Non-pigmented ciliary epithelial cell (primary cell): ENCODE data around the gene ZCCHC2.

Source experiments
- DNase-seq: peaks from one replicate; pipeline ENCODE4 v3.0.0-alpha.2; 2010; ENCODE audit warnings: low read depth

ZCCHC2 gene

GRCh38 chr18:62522504-62523254 is at the start of gene ZCCHC2:
TSS of gene ZCCHC2 (plus strand) at chr18:62523025. CDS start at chr18:62523425, 400 bp downstream.
- peak; percentile 85 for DNase-seq

GRCh38 chr18:62479574-62479973 is 43.3 kb upstream of the ZCCHC2 start:
- DNase-seq: no peak

GRCh38 chr18:62480927-62481326 is 41.9 kb upstream of the ZCCHC2 start:
- no peak for DNase-seq

- DNase-seq: no peak
Observed at GRCh38 chr18:62484941-62485340, 37.9 kb upstream of the ZCCHC2 start.

GRCh38 chr18:62485684-62486083 is 37.1 kb upstream of the ZCCHC2 start:
- DNase-seq: peak; percentile 65

GRCh38 chr18:62486290-62486964 is 36.4 kb upstream of the ZCCHC2 start:
- peak; percentile 5 for DNase-seq

GRCh38 chr18:62487161-62487560 is 35.7 kb upstream of the ZCCHC2 start:
- no peak for DNase-seq

- no peak for DNase-seq
Observed at GRCh38 chr18:62490967-62491695, 31.7 kb upstream of the ZCCHC2 start.

GRCh38 chr18:62493033-62493862 is 29.6 kb upstream of the ZCCHC2 start:
- no peak for DNase-seq

GRCh38 chr18:62494764-62495163 is 28.1 kb upstream of the ZCCHC2 start:
- DNase-seq: no peak

GRCh38 chr18:62496262-62496661 is 26.6 kb upstream of the ZCCHC2 start:
- DNase-seq: no peak

- no peak for DNase-seq
Observed at GRCh38 chr18:62497190-62497772, 25.5 kb upstream of the ZCCHC2 start.

- DNase-seq: no peak
Observed at GRCh38 chr18:62498616-62499262, 24.1 kb upstream of the ZCCHC2 start.

GRCh38 chr18:62499263-62499650 is 23.6 kb upstream of the ZCCHC2 start:
- DNase-seq: no peak

- no peak for DNase-seq
Observed at GRCh38 chr18:62500174-62500573, 22.7 kb upstream of the ZCCHC2 start.

- no peak for DNase-seq
Observed at GRCh38 chr18:62500966-62501591, 21.7 kb upstream of the ZCCHC2 start.

- no peak for DNase-seq
Observed at GRCh38 chr18:62505669-62506494, 16.9 kb upstream of the ZCCHC2 start.

- no peak for DNase-seq
Observed at GRCh38 chr18:62506495-62507143, 16.2 kb upstream of the ZCCHC2 start.

GRCh38 chr18:62509779-62510178 is 13.0 kb upstream of the ZCCHC2 start:
- DNase-seq: no peak
